Progenitor cell of endocrine pancreas (in vitro differentiated cells): ENCODE results near the gene FAM98B. TPM values are rescaled to one million over a fixed set of nuclear protein-coding genes. Genes with fewer than 3 reads are reported as not detected.

Experiments used
- DNase-seq: peaks from one replicate; pipeline ENCODE4 v3.0.0; 2021; ENCODE audit warnings: low spot score; ENCODE audit not compliant: unreplicated experiment
- H3K27ac Mint-ChIP-seq: 2 replicates; pipeline ENCODE4 v1.8.0; 2021; ENCODE audit warnings: mild to moderate bottlenecking, moderate library complexity, mixed read lengths
- H3K27me3 Mint-ChIP-seq: 2 replicates; pipeline ENCODE4 v1.8.0; 2021; ENCODE audit warnings: mixed read lengths
- H3K36me3 Mint-ChIP-seq: 2 replicates; pipeline ENCODE4 v1.8.0; 2022; ENCODE audit warnings: mixed read lengths; ENCODE audit not compliant: insufficient read depth
- H3K4me1 Mint-ChIP-seq: 2 replicates; pipeline ENCODE4 v1.8.0; 2021; ENCODE audit warnings: low read depth, mixed read lengths
- H3K4me3 Mint-ChIP-seq: 2 replicates; pipeline ENCODE4 v1.8.0; 2021; ENCODE audit warnings: low read depth, mild to moderate bottlenecking, moderate library complexity, mixed read lengths
- H3K9me3 Mint-ChIP-seq: 2 replicates; pipeline ENCODE4 v1.8.0; 2021; ENCODE audit warnings: low read depth, mixed read lengths
- total RNA-seq: library from RNA; stranded (reverse); gene quantifications from 2 replicates; pipeline ENCODE4 v1.2.1, GENCODE V29; 2021
- TF ChIP-seq, protein P1 (sequence below): fragments of 200-600 bp; sonication (generic); IDR thresholded peaks from one replicate; pipeline ENCODE4 v1.5.0; 2021; ENCODE audit warnings: antibody characterized with exemption, mild to moderate bottlenecking; ENCODE audit not compliant: unreplicated experiment

The FAM98B gene
- total RNA-seq, 1 donor from 2014 or later = 50.8 TPM

DNA sequence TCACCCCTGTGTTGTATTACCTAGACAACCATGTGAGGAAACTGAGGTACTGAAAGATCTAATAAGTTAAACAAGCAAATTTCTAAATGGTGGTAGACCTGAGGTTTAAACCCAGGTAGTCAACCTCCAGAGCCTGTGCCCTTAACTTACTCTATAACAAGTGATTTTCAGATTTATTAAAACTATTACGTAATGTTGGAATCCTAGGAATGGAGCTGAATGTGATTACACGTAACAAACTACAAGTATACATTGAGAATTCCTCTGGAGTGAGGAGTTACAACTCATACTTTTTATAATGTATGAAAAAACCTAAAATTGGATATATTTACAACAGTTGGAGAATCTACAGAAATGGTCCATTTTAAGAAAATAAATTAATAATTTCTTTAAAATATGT, 18.0 kb downstream of the FAM98B start:
- Mint-ChIP-seq H3K4me1 (peaks cover 8% of the 10 kb centered on the region), H3K27ac (no peak overlapping the region), H3K36me3 (peaks cover 20% of the 10 kb centered on the region), H3K9me3 (no peaks in the 10 kb centered on the region), H3K27me3 (no peaks in the 10 kb centered on the region), H3K4me3 (no peak overlapping the region)
- no peak for DNase-seq
- TF ChIP-seq, protein P1, sequence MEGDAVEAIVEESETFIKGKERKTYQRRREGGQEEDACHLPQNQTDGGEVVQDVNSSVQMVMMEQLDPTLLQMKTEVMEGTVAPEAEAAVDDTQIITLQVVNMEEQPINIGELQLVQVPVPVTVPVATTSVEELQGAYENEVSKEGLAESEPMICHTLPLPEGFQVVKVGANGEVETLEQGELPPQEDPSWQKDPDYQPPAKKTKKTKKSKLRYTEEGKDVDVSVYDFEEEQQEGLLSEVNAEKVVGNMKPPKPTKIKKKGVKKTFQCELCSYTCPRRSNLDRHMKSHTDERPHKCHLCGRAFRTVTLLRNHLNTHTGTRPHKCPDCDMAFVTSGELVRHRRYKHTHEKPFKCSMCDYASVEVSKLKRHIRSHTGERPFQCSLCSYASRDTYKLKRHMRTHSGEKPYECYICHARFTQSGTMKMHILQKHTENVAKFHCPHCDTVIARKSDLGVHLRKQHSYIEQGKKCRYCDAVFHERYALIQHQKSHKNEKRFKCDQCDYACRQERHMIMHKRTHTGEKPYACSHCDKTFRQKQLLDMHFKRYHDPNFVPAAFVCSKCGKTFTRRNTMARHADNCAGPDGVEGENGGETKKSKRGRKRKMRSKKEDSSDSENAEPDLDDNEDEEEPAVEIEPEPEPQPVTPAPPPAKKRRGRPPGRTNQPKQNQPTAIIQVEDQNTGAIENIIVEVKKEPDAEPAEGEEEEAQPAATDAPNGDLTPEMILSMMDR = no peak

DNA sequence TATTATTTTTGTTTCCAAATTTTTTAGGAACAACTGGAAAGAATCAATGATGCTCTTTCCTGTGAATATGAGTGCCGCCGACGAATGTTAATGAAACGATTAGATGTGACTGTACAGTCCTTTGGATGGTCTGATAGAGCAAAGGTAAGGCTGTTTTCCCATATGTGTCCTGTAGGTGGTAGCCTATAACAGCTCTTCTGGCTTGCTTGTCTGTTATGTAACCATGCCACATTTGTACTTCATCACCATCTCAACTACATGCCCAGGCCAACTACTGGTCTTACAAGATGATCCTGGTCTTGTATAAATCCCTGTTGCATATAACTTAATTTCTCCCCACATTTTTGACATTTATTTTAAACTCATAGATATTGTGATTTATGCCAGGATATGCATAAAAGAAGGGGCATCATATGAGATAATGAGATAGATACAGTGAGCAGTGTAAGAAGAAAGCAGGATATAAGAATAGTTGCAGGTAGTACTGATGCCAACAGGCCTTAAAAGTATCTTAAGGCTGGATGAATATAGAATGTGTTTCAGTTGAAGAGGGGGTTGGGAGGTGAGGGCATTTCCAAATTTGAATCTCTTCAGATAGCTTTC, 20.3 kb downstream of the FAM98B start:
- no peaks in the 10 kb centered on the region for H3K27me3 Mint-ChIP-seq
- H3K36me3 Mint-ChIP-seq = peaks cover 19% of the 10 kb centered on the region
- no peak for DNase-seq
- no peak overlapping the region for H3K4me3 Mint-ChIP-seq
- H3K4me1 Mint-ChIP-seq = peaks cover 8% of the 10 kb centered on the region
- no peak overlapping the region for H3K27ac Mint-ChIP-seq
- no peaks in the 10 kb centered on the region for H3K9me3 Mint-ChIP-seq
- TF ChIP-seq, protein P1 = peak; percentile 73

DNA sequence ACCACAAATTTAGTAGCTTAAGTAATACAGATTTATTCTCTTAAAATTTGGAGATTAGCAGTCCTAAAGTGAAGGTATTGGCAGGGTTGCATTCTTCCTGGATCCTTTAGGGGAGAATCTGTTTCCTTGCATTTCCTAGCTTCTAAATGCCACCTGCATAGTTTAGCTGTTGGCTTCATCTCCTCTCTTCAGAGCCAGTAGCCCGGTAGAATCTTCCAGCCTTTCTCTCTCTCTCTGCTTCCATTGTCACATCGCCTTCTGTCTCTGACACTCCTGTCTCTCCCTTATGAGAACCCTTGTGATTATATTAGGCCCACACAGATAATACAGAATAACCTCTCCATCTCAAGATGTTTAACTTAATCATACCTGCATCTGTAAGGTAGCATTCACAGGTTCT, 21.4 kb downstream of the FAM98B start:
- DNase-seq = no peak
- no peaks in the 10 kb centered on the region for H3K9me3 Mint-ChIP-seq
- H3K27ac Mint-ChIP-seq = no peak overlapping the region
- H3K36me3 Mint-ChIP-seq = peaks cover 18% of the 10 kb centered on the region
- H3K4me3 Mint-ChIP-seq = no peak overlapping the region
- H3K4me1 Mint-ChIP-seq = peaks cover 8% of the 10 kb centered on the region
- TF ChIP-seq, protein P1 = no peak
- H3K27me3 Mint-ChIP-seq = no peaks in the 10 kb centered on the region

DNA sequence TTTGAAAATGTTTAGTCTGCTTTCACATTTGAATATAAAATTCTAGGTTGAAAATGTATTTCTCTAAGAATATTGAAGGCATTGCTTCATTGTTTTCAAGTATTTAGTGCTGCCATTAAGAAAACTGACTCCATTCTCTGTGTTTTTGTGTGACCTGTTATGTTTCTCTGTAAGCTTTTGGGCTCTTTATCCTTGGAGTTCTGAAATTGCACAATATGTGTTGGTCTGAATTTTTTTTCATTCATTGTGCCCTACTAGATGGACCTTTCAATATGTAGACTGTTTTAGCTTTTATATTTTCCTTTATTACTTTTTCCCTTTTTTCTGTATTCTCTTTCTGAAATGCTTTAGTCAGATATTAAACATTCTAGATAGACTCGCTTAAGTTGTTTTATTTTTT, 22.2 kb downstream of the FAM98B start:
- H3K4me3 Mint-ChIP-seq = no peak overlapping the region
- peaks cover 19% of the 10 kb centered on the region for H3K36me3 Mint-ChIP-seq
- H3K9me3 Mint-ChIP-seq = no peaks in the 10 kb centered on the region
- TF ChIP-seq, protein P1 = no peak
- DNase-seq = no peak
- H3K4me1 Mint-ChIP-seq = peaks cover 8% of the 10 kb centered on the region
- no peak overlapping the region for H3K27ac Mint-ChIP-seq
- no peaks in the 10 kb centered on the region for H3K27me3 Mint-ChIP-seq

DNA sequence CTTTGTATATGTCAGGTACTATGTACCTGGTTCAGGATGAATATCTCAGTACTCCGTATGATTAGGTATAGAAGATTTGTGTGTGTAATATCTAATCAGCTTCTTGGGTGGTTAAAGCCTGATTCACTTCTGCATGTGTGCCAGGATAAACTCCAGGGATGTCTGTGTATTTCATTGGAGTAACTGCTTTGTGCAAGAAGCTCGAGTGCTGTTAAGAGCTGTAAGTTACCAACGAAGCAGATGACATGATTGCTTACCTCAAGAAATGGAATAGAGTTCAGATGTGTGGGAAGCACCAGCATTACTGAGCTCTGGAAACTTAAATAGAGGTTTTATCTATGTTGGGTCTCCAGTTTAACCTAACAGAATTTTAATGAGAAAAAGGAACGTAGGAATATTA, 23.7 kb downstream of the FAM98B start:
- H3K4me1 Mint-ChIP-seq = peaks cover 6% of the 10 kb centered on the region
- no peaks in the 10 kb centered on the region for H3K27me3 Mint-ChIP-seq

More for the DNA sequence above, 23.7 kb downstream of the FAM98B start:
- no peak for DNase-seq
- Mint-ChIP-seq H3K9me3 (no peaks in the 10 kb centered on the region), H3K36me3 (peaks cover 26% of the 10 kb centered on the region), H3K27ac (no peak overlapping the region), H3K4me3 (no peak overlapping the region)
- TF ChIP-seq, protein P1 = no peak
